Gastroesophageal sphincter (tissue), 4 donors: ENCODE data around the gene NDUFAB1. TPM values are rescaled to one million over a fixed set of nuclear protein-coding genes. Genes with fewer than 3 reads are reported as not detected.

ENCODE experiments used
- ATAC-seq: fragments of 150-250 bp; one replicate; pipeline ENCODE4 v1.9.1; 2016; ENCODE audit warnings: mild to moderate bottlenecking, moderate library complexity
- H3K27ac ChIP-seq, 4 donors: fragments of 200-600 bp; sonication (generic) in 3 of 4; 1 replicate in 3 of 4; 2 replicates in 1 of 4; pipeline ENCODE4 v1.5.1; 2016 to 2019
- H3K27me3 ChIP-seq: fragments of 200-600 bp; sonication (generic); one replicate; pipeline ENCODE4 v1.5.1; 2019
- H3K36me3 ChIP-seq, 2 donors: fragments of 200-600 bp; sonication (generic); one replicate each; pipeline ENCODE4 v1.5.1; 2019; ENCODE audit warnings: control low read depth in 1 of 2
- H3K4me1 ChIP-seq, 3 donors: fragments of 200-600 bp; sonication (generic); 1 replicate in 2 of 3; 2 replicates in 1 of 3; pipeline ENCODE4 v1.5.1; 2016 to 2019; ENCODE audit warnings: control low read depth in 2 of 3
- H3K4me3 ChIP-seq, 2 donors: fragments of 200-600 bp; sonication (generic); one replicate each; pipeline ENCODE4 v1.5.1; 2019; ENCODE audit warnings: mild to moderate bottlenecking in 1 of 2, moderate library complexity in 1 of 2
- H3K9me3 ChIP-seq, 3 donors: fragments of 200-600 bp; sonication (generic); one replicate each; pipeline ENCODE4 v1.5.1; 2017 to 2019; ENCODE audit warnings: control low read depth in 2 of 3
- EP300 ChIP-seq: sonication (generic); formaldehyde crosslinking; IDR thresholded peaks from one replicate; pipeline ENCODE4 v1.6.1; 2017; ENCODE audit warnings: antibody characterized with exemption, mild to moderate bottlenecking
- POLR2A ChIP-seq, 2 donors: fragments of 450-650 bp; IDR thresholded peaks; one replicate each; pipeline ENCODE4 v1.6.1; 2017; ENCODE audit warnings: antibody characterized with exemption in 2 of 2, mild to moderate bottlenecking in 2 of 2, moderate library complexity in 1 of 2
- POLR2AphosphoS5 ChIP-seq: sonication (generic); formaldehyde crosslinking; IDR thresholded peaks from one replicate; pipeline ENCODE4 v1.6.1; 2017; ENCODE audit warnings: antibody characterized with exemption
- WGBS, 2 donors: methylation state at CpG; one replicate each; pipeline ENCODE4 v1.1.5; 2018; ENCODE audit warnings: low coverage in 1 of 2; 5-methylcytosine and 5-hydroxymethylcytosine counted together
- total RNA-seq, 4 donors: library from RNA; depleted of rRNA; stranded (reverse); fragments of >200 nt; gene quantifications; one replicate each; pipeline ENCODE4 v1.1.0, GENCODE V29; 2016
- TF ChIP-seq, protein P1 (sequence below), 4 experiments: fragments of 200-600 bp in 2 of 4; fragments of 450-650 bp in 2 of 4; sonication (generic) in 1 of 4; IDR thresholded peaks; one replicate each; pipeline ENCODE4 v1.5.1; 2017 to 2019; ENCODE audit warnings: antibody characterized with exemption in 4 of 4, mild to moderate bottlenecking in 2 of 4, moderate library complexity in 2 of 4

Gene NDUFAB1
- total RNA-seq, 4 donors from 2014 or later = 75.2 to 106 (median 92.4) TPM

DNA sequence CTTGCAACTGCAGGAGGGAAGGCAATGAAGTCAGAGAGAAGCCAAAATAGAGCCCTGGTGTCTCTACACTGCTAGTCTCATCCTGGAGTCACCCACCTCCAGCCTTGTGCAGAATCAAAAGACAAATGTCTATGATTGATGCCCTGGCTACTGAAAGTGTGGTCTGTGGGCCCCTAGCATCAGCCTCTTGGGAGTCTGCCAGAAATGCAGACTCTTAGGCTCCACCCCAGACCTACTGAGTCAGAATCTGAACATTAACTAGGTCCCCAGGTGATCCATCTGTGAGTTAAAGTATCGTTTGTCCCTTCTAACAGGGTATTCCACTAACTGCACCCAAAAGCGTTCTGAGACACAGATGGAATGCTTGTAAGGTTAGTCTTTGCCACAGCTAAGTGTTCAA lies 60.2 kb downstream of the NDUFAB1 start:
- no peak for ATAC-seq
- TF ChIP-seq EP300 (no peak), POLR2A (IDR thresholded peaks at IDR 0.05) (no peak), POLR2AphosphoS5 (no peak)
- TF ChIP-seq, protein P1, sequence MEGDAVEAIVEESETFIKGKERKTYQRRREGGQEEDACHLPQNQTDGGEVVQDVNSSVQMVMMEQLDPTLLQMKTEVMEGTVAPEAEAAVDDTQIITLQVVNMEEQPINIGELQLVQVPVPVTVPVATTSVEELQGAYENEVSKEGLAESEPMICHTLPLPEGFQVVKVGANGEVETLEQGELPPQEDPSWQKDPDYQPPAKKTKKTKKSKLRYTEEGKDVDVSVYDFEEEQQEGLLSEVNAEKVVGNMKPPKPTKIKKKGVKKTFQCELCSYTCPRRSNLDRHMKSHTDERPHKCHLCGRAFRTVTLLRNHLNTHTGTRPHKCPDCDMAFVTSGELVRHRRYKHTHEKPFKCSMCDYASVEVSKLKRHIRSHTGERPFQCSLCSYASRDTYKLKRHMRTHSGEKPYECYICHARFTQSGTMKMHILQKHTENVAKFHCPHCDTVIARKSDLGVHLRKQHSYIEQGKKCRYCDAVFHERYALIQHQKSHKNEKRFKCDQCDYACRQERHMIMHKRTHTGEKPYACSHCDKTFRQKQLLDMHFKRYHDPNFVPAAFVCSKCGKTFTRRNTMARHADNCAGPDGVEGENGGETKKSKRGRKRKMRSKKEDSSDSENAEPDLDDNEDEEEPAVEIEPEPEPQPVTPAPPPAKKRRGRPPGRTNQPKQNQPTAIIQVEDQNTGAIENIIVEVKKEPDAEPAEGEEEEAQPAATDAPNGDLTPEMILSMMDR (IDR thresholded peaks at IDR 0.05) = no peak
- peaks cover 0 to 98% of the 10 kb centered on the region in 2 donors for H3K36me3 ChIP-seq
- no peaks in the 10 kb centered on the region for H3K27me3 ChIP-seq
- 79 to 81% methylated on average over 2 of the region's 2 CpGs for WGBS, 2 donors
- H3K9me3 ChIP-seq = no peaks in the 10 kb centered on the region
- H3K4me1 ChIP-seq = no peaks in the 10 kb centered on the region
- no peak overlapping the region for H3K27ac ChIP-seq
- H3K4me3 ChIP-seq = no peak overlapping the region

DNA sequence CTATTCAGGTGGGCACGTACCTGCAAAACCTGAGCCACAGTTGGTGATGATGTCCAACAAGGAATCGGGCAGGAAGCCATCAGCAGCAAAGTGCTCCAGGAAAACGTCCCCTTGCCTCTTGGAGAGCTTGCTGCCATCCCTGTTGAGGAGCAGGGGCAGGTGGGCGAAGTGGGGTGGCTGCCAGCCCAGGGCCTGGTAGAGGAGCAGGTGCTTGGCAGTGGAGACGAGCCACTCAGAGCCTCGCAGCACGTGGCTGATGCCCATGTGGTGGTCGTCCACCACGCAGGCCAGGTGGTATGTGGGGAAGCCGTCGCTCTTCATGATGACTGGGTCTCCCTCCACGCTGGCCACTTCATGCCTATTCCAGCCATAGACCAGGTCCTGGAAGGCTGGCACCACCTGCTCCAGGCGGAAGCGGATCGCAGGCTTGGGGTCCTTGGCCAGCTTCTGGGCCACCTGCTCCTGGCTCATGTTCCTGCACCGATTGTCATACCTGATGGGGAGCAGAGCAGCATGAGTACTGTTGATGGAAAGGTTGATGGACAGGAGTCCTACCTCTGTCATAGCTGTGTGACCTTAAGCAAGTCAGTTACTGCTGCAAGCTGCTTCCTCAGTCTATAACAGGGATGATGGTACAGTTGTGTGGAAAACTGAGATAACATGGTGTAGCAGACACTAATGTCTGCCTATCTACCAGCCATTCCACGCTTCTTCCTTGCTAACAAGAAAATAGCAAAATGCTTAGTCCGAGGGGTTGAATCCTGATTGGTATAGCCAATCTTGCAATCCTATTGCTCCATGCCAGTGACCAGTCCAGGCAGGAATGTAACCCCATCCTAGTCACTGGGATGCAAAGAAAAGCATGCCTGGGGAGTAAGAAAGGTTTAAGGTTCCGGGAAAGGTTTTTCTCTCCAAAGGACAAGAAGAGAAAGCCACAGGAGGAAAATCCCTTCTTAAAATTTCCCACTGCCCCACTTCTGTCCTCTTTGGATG lies 61.0 kb downstream of the NDUFAB1 start:
- 96 to 100% methylated on average over 7 to 8 of the region's 19 CpGs for whole genome bisulfite sequencing, 2 donors
- H3K36me3 ChIP-seq = peaks cover 0 to 98% of the 10 kb centered on the region in 2 donors

DNA sequence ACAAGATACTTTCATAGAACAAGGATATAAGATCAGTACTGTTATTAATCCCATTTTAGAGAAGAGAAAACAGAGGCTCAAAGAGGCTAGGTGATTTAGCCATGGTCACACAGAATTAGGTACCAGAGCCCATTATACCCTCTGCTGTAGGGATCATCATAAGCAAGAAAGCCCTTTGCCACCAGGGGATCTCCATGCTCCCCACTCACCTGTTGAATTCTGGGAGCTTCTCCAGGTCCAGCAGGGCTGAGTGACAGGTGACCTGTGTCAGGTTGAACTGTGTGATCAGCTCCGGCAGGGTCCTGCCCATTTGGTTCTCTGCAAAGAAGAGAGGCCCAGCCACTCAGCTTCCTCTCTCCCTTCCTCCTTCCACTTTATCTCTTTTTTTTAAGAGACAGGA lies 63.7 kb downstream of the NDUFAB1 start:
- peaks cover 0 to 100% of the 10 kb centered on the region in 2 donors for H3K36me3 ChIP-seq
- 88% methylated on average over 1 of the region's 1 CpG; no CpG with 5 or more reads in 1 of the 2 donors for WGBS, 2 donors
- no peaks in the 10 kb centered on the region for H3K27me3 ChIP-seq
- no peak overlapping the region for H3K27ac ChIP-seq
- TF ChIP-seq EP300 (no peak), POLR2AphosphoS5 (no peak), POLR2A (IDR thresholded peaks at IDR 0.05) (no peak)
- TF ChIP-seq, protein P1 (IDR thresholded peaks at IDR 0.05) = no peak
- no peaks in the 10 kb centered on the region for H3K9me3 ChIP-seq
- H3K4me1 ChIP-seq = no peaks in the 10 kb centered on the region
- no peak for ATAC-seq
- no peak overlapping the region for H3K4me3 ChIP-seq

More for the DNA sequence above, 61.0 kb downstream of the NDUFAB1 start:
- TF ChIP-seq EP300 (no peak), POLR2AphosphoS5 (no peak), POLR2A (IDR thresholded peaks at IDR 0.05) (no peak)
- TF ChIP-seq, protein P1 (IDR thresholded peaks at IDR 0.05) = no peak
- Histone ChIP-seq H3K9me3 (no peaks in the 10 kb centered on the region), H3K4me3 (no peak overlapping the region), H3K27me3 (no peaks in the 10 kb centered on the region), H3K4me1 (no peaks in the 10 kb centered on the region), H3K27ac (no peak overlapping the region)
- no peak for ATAC-seq

Other genes starting within 250 kb of the NDUFAB1 start
- 10 to 100 TPM in 3 of 4 donors, 1 to 10 TPM in 1; 6.9 to 18.6 (median 16.0) TPM for gene COG7, start 143.1 kb downstream of the NDUFAB1 start, total RNA-seq
- gene GGA2, start 85.8 kb downstream of the NDUFAB1 start, total RNA-seq = 10 to 100 TPM; 36.5 to 50.5 (median 41.5) TPM
- 10 to 100 TPM in 3 of 4 donors, 1 to 10 TPM in 1; 9.5 to 28.5 (median 18.8) TPM for gene EARS2, start 39.0 kb downstream of the NDUFAB1 start, total RNA-seq
- 10 to 100 TPM; 54.5 to 81.3 (median 66.2) TPM for gene UBFD1, start 38.6 kb downstream of the NDUFAB1 start, total RNA-seq
- gene PALB2, start 45.0 kb upstream of the NDUFAB1 start, total RNA-seq = 10 to 100 TPM in 2 of 4 donors, 1 to 10 TPM in 2; 8.5 to 11.1 (median 9.7) TPM
- 10 to 100 TPM; 39.4 to 76.1 (median 57.6) TPM for gene DCTN5, start 45.1 kb upstream of the NDUFAB1 start, total RNA-seq
- gene PLK1, start 82.6 kb upstream of the NDUFAB1 start, total RNA-seq = 1 to 10 TPM in 3 of 4 donors, under 1 TPM in 1; 0.94 to 3.3 (median 1.3) TPM
- 1 to 10 TPM in 1 of 4 donors, not detected in 3; 2.3 TPM for gene ERN2, start 116.9 kb upstream of the NDUFAB1 start, total RNA-seq
- not detected for gene CHP2, start 158.7 kb upstream of the NDUFAB1 start, total RNA-seq
- gene PRKCB, start 239.7 kb upstream of the NDUFAB1 start, total RNA-seq = 10 to 100 TPM; 10.7 to 23.9 (median 18.2) TPM